ENCODE measurements around the gene ERLEC1. TPM values are rescaled to one million over a fixed set of nuclear protein-coding genes. Genes with fewer than 3 reads are reported as not detected.
A peak's percentile ranks its signal among the peaks of the same experiment; 100 is the strongest.
"Not testable (repeated sequence)": the region's sequence is repeated elsewhere in the genome, so short reads cannot be mapped to it uniquely, and the experiment has no call there.

Gene ERLEC1
- polyA plus RNA-seq, 2 of the 4 experiments (the other 2 are of a cell fraction): 58.7 to 113 TPM

DNA sequence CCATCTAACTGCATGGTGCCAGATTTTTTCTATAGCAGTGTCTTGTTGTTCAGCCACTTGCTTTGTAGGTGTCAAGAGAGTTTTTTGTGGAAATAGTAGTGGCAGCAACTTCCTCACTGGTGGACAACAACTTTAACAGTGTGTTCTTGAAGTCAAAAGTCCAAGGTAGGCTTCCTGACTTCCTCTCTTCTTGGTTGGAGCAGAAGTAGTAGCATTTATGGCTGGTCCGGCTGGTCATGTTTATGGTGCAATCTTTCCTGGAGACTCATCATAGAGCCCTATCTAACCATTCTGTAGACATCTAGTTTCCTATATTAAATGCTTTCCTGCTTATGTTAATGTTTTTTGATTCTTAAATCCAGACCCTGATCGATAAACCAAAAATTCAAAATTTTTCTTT lies 61.2 kb downstream of the ERLEC1 start:
- Histone ChIP-seq H3K9me3 (no peaks in the 10 kb centered on the region), H3K4me1 (no peaks in the 10 kb centered on the region), H3K4me3 (no peak overlapping the region), H3K27ac (no peak overlapping the region), H3K4me2 (no peak overlapping the region)
- TF ChIP-seq ZFP36 (IDR thresholded peaks at IDR 0.05; ENCODE audit: borderline replicate concordance, partially characterized antibody) (no peak), HDAC2 (IDR thresholded peaks at IDR 0.05) (no peak), CHD2 (IDR thresholded peaks at IDR 0.05; ENCODE audit: low read length, partially characterized antibody) (no peak), ZNF302 (CRISPR knock-in tag; IDR thresholded peaks at IDR 0.05) (no peak), ZSCAN20 (CRISPR knock-in tag; IDR thresholded peaks at IDR 0.05) (no peak), FOSL2 (IDR thresholded peaks at IDR 0.05) (no peak), FOSL2 (CRISPR knock-in tag; IDR thresholded peaks at IDR 0.05) (no peak), TP53 (CRISPR knock-in tag; IDR thresholded peaks at IDR 0.05) (no peak)
- TF ChIP-seq, protein P1, sequence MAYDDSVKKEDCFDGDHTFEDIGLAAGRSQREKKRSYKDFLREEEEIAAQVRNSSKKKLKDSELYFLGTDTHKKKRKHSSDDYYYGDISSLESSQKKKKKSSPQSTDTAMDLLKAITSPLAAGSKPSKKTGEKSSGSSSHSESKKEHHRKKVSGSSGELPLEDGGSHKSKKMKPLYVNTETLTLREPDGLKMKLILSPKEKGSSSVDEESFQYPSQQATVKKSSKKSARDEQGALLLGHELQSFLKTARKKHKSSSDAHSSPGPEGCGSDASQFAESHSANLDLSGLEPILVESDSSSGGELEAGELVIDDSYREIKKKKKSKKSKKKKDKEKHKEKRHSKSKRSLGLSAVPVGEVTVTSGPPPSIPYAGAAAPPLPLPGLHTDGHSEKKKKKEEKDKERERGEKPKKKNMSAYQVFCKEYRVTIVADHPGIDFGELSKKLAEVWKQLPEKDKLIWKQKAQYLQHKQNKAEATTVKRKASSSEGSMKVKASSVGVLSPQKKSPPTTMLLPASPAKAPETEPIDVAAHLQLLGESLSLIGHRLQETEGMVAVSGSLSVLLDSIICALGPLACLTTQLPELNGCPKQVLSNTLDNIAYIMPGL (CRISPR knock-in tag; IDR thresholded peaks at IDR 0.05; ENCODE audit: borderline replicate concordance): no peak
- ATAC-seq (no peak), FAIRE-seq (no peak), DNase-seq (ENCODE audit: low read depth in 1 of 2, low spot score in 1 of 2) (no peak)
- ChIA-PET POLR2A (no interaction called here), CTCF (no interaction called here)
- 96% methylated on average over 2 of the region's 2 CpGs for WGBS (ENCODE audit: missing lambda C conversion rate)

DNA sequence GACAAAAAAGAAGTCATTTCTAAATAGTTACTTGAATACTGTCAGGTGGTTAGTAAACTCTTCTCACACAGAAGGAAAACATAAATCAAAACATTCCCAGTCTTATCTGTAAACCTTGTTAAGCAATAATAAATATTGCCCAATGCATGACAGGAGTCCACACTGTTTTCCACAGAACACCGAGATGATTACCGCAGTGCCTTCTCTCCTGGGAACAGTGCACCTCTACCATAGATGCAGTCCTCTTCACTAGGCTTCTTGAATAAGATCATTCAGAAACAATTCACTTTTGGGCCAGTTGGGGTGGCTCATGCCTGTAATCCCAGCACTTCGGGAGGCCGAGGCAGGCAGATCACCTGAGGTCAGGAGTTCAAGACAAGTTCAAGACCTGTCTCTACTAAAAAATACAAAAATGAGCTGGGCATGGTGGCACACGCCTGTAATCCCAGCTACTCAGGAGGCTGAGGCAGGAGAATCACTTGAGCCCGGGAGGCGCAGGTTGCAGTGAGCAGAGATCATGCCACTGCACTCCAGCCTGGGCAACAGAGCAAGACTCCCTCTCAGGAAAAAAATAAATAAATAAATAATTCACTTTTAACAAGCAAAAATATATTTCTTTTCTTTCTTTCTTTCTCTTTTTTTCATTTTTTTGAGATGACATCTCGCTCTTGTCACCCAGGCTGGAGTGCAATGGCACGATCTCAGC lies 64.4 kb downstream of the ERLEC1 start:
- H3K4me1 ChIP-seq; H3K27ac ChIP-seq; H3K4me3 ChIP-seq; FAIRE-seq; DNase-seq (ENCODE audit: low read depth in 1 of 2, low spot score in 1 of 2); POLR2A ChIA-PET; H3K4me2 ChIP-seq; H3K9me3 ChIP-seq: not testable (repeated sequence)
- TF ChIP-seq CEBPB (IDR thresholded peaks at IDR 0.05): peak in 1 of 2 experiments; percentile 47; a peak in 2 of 4 replicates
- CTCF ChIA-PET: interaction anchor here (0.7 kb wide), 1 partner anchor 1549 kb away, joined by 3 read pairs; no protein-coding TSS in a partner anchor
- 89% methylated on average over 9 of the region's 9 CpGs for WGBS (ENCODE audit: missing lambda C conversion rate)
- peak in 1 of 2 experiments; percentile 35; a peak in 3 of 6 replicates for ATAC-seq

DNA sequence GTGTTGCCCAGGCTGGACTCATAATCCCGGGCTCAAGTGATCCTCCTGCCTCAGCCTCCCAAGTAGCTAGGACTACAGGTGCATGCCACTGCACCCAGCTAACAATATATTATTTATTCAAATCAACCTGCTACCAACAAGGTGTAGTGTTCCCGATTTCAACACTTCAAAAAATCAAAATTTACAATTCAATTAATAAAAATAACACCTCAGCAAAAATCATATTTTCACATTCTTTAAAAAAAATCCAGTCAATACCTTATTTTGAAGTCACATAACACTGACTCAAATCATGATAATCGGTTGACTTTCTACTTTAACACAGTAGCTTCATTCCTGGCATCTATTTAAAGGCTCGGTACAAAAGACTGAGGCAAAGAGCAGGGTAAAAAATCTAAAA lies 65.7 kb downstream of the ERLEC1 start:
- TF ChIP-seq MAFK (IDR thresholded peaks at IDR 0.05; ENCODE audit: partially characterized antibody) (peak; percentile 81), EHMT2 (IDR thresholded peaks at IDR 0.05; ENCODE audit: low read depth) (no peak)
- TF ChIP-seq, protein P2, sequence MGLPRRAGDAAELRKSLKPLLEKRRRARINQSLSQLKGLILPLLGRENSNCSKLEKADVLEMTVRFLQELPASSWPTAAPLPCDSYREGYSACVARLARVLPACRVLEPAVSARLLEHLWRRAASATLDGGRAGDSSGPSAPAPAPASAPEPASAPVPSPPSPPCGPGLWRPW (IDR thresholded peaks at IDR 0.05): no peak
- H3K4me2 ChIP-seq: no peak overlapping the region
- WGBS (ENCODE audit: missing lambda C conversion rate): 91% methylated on average over 4 of the region's 4 CpGs
- no peak for DNase-seq (ENCODE audit: low read depth in 1 of 2, low spot score in 1 of 2)
- no peak overlapping the region for H3K27ac ChIP-seq
- ChIA-PET POLR2A (no interaction called here), CTCF (no interaction called here)
- no peak overlapping the region for H3K4me3 ChIP-seq
- H3K9me3 ChIP-seq: no peaks in the 10 kb centered on the region
- H3K4me1 ChIP-seq: no peaks in the 10 kb centered on the region
- FAIRE-seq: no peak
- ATAC-seq: no peak

GRCh38 chr2:53854678-53855077 lies 67.8 kb downstream of the ERLEC1 start:
- Histone ChIP-seq H3K4me2 (no peak overlapping the region), H3K27ac (no peak overlapping the region), H3K4me3 (no peak overlapping the region), H3K9me3 (no peaks in the 10 kb centered on the region), H3K4me1 (no peaks in the 10 kb centered on the region)
- no peak for TF ChIP-seq JUN (IDR thresholded peaks at IDR 0.05)
- TF ChIP-seq NR3C1 (IDR thresholded peaks at IDR 0.05): no peak
- TF ChIP-seq, protein P3, sequence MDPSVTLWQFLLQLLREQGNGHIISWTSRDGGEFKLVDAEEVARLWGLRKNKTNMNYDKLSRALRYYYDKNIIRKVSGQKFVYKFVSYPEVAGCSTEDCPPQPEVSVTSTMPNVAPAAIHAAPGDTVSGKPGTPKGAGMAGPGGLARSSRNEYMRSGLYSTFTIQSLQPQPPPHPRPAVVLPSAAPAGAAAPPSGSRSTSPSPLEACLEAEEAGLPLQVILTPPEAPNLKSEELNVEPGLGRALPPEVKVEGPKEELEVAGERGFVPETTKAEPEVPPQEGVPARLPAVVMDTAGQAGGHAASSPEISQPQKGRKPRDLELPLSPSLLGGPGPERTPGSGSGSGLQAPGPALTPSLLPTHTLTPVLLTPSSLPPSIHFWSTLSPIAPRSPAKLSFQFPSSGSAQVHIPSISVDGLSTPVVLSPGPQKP (IDR thresholded peaks at IDR 0.05; ENCODE audit: low read depth, low read length): no peak
- TF ChIP-seq FOXS1 (CRISPR knock-in tag; IDR thresholded peaks at IDR 0.05): no peak
- TF ChIP-seq POLR2A (IDR thresholded peaks at IDR 0.05; ENCODE audit: low read length): no peak
- TF ChIP-seq ESRRA (IDR thresholded peaks at IDR 0.05; ENCODE audit: borderline replicate concordance, low read length): no peak
- TF ChIP-seq HDAC2 (IDR thresholded peaks at IDR 0.05): no peak
- TF ChIP-seq GATA3 (IDR thresholded peaks at IDR 0.05; ENCODE audit: borderline replicate concordance): no peak
- TF ChIP-seq, protein P4, sequence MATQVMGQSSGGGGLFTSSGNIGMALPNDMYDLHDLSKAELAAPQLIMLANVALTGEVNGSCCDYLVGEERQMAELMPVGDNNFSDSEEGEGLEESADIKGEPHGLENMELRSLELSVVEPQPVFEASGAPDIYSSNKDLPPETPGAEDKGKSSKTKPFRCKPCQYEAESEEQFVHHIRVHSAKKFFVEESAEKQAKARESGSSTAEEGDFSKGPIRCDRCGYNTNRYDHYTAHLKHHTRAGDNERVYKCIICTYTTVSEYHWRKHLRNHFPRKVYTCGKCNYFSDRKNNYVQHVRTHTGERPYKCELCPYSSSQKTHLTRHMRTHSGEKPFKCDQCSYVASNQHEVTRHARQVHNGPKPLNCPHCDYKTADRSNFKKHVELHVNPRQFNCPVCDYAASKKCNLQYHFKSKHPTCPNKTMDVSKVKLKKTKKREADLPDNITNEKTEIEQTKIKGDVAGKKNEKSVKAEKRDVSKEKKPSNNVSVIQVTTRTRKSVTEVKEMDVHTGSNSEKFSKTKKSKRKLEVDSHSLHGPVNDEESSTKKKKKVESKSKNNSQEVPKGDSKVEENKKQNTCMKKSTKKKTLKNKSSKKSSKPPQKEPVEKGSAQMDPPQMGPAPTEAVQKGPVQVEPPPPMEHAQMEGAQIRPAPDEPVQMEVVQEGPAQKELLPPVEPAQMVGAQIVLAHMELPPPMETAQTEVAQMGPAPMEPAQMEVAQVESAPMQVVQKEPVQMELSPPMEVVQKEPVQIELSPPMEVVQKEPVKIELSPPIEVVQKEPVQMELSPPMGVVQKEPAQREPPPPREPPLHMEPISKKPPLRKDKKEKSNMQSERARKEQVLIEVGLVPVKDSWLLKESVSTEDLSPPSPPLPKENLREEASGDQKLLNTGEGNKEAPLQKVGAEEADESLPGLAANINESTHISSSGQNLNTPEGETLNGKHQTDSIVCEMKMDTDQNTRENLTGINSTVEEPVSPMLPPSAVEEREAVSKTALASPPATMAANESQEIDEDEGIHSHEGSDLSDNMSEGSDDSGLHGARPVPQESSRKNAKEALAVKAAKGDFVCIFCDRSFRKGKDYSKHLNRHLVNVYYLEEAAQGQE (IDR thresholded peaks at IDR 0.05): no peak
- TF ChIP-seq PHF8 (IDR thresholded peaks at IDR 0.05; ENCODE audit: borderline replicate concordance, low read depth): no peak
- DNase-seq (ENCODE audit: low read depth in 1 of 2, low spot score in 1 of 2) (no peak), ATAC-seq (no peak), FAIRE-seq (no peak)
- CTCF ChIA-PET: interaction anchor here (2.5 kb wide), 1 partner anchor 13 kb away, joined by 8 read pairs; no protein-coding TSS in a partner anchor
- 100% methylated on average over 2 of the region's 2 CpGs for whole genome bisulfite sequencing (ENCODE audit: missing lambda C conversion rate)
- POLR2A ChIA-PET: no interaction called here
